K562 (cell line): ENCODE results near the gene ERF. TPM values are rescaled to one million over a fixed set of nuclear protein-coding genes. Genes with fewer than 3 reads are reported as not detected.
A peak's percentile ranks its signal among the peaks of the same experiment; 100 is the strongest.

Experiments
- PHF8 ChIP-seq: fragments of 200-600 bp; sonication (generic); IDR thresholded peaks from 2 replicates; pipeline ENCODE4 v1.6.1; 2012; ENCODE audit warnings: mixed run types, mild to moderate bottlenecking, inconsistent platforms, low read length, moderate library complexity, borderline replicate concordance
- RAD21 ChIP-seq, 2 experiments: fragments of 250-450 bp in 1 of 2; fragments of 450-650 bp in 1 of 2; sonication (Bioruptor Pico) in 1 of 2; formaldehyde crosslinking in 1 of 2; IDR thresholded peaks in 1 of 2; conservative IDR thresholded peaks in 1 of 2; 2 replicates each; pipeline versions ENCODE4 v1.4.0 to v1.8.0; 2020 to 2022; ENCODE audit warnings: mild to moderate bottlenecking in 2 of 2, moderate library complexity in 1 of 2
- RBFOX2 ChIP-seq: fragments of 200-400 bp; formaldehyde crosslinking; IDR thresholded peaks from 2 replicates; pipeline ENCODE4 v1.6.1; 2017; ENCODE audit warnings: low read depth, mild to moderate bottlenecking, low read length, moderate library complexity
- ZBTB7A ChIP-seq: IDR thresholded peaks from 2 replicates; pipeline ENCODE4 v1.6.1; 2011; ENCODE audit warnings: low read depth, mild to moderate bottlenecking, low read length, moderate library complexity, borderline replicate concordance; ENCODE audit not compliant: control insufficient read depth
- polyA plus RNA-seq, 8 experiments: library from polyadenylated mRNA; depleted of rRNA in 4 of 8; stranded (reverse) in 5 of 8; unstranded in 3 of 8; fragments of >200 nt; fragmentation: Nextera tagmentation in 2 of 8; fragmentation: Illumina TruSeq in 1 of 8; extraction: Ambion mirVana in 2 of 8; extraction: Trizol in 1 of 8; gene quantifications; 2 replicates each; pipeline versions ENCODE4 v1.2.1 to v1.2.3, GENCODE V29; 2011 to 2014; ENCODE audit warnings: inconsistent platforms in 1 of 8, missing spikeins in 1 of 8
- total RNA-seq, 7 experiments: library from RNA; depleted of rRNA in 6 of 7; stranded (reverse); fragments of >200 nt in 6 of 7; fragmentation: Illumina TruSeq in 2 of 7; extraction: Trizol in 2 of 7; gene quantifications; 2 replicates each; pipeline versions ENCODE4 v1.2.1 to v1.2.3, GENCODE V29; 2011 to 2021; ENCODE audit warnings: low replicate concordance in 1 of 7
- TF ChIP-seq, protein P1 (sequence below), 2 experiments: fragments of 450-650 bp; formaldehyde crosslinking in 1 of 2; IDR thresholded peaks; 2 replicates each; pipeline versions ENCODE4 v1.4.0 to v1.6.1; 2014 to 2020; ENCODE audit warnings: mild to moderate bottlenecking in 2 of 2, borderline replicate concordance in 1 of 2, low read depth in 1 of 2

Gene ERF
- total and polyA plus RNA-seq, 9 of the 15 experiments (the other 6 are each of a cell fraction or from before 2014, with no cell fraction given) = 0.03 to 75.4 (median 27.0) TPM

- TF ChIP-seq, protein P1, sequence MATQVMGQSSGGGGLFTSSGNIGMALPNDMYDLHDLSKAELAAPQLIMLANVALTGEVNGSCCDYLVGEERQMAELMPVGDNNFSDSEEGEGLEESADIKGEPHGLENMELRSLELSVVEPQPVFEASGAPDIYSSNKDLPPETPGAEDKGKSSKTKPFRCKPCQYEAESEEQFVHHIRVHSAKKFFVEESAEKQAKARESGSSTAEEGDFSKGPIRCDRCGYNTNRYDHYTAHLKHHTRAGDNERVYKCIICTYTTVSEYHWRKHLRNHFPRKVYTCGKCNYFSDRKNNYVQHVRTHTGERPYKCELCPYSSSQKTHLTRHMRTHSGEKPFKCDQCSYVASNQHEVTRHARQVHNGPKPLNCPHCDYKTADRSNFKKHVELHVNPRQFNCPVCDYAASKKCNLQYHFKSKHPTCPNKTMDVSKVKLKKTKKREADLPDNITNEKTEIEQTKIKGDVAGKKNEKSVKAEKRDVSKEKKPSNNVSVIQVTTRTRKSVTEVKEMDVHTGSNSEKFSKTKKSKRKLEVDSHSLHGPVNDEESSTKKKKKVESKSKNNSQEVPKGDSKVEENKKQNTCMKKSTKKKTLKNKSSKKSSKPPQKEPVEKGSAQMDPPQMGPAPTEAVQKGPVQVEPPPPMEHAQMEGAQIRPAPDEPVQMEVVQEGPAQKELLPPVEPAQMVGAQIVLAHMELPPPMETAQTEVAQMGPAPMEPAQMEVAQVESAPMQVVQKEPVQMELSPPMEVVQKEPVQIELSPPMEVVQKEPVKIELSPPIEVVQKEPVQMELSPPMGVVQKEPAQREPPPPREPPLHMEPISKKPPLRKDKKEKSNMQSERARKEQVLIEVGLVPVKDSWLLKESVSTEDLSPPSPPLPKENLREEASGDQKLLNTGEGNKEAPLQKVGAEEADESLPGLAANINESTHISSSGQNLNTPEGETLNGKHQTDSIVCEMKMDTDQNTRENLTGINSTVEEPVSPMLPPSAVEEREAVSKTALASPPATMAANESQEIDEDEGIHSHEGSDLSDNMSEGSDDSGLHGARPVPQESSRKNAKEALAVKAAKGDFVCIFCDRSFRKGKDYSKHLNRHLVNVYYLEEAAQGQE (IDR thresholded peaks at IDR 0.05; ENCODE audit: borderline replicate concordance) = peak; percentile 11; the same call in 1 of the 2 replicates
- TF ChIP-seq, protein P1 (CRISPR knock-in tag; IDR thresholded peaks at IDR 0.05; ENCODE audit: low read depth) = no peak
- TF ChIP-seq ZBTB7A (peak; percentile 42; the same call in 1 of the 2 replicates), RAD21 (CRISPR knock-in tag; conservative IDR thresholded peaks at IDR 0.05 in 1 of 2, IDR thresholded peaks at IDR 0.05 in 1 of 2) (peak in 1 of 2 experiments; percentile 36; a peak in 1 of 4 replicates), PHF8 (no peak), RBFOX2 (peak; percentile 55)
These were observed 35.9 kb upstream of the ERF start (continued) for GRCh38 chr19:42290523-42291434.
